HepG2 (cell line): ENCODE data around the gene QKI. TPM values are rescaled to one million over a fixed set of nuclear protein-coding genes. Genes with fewer than 3 reads are reported as not detected.
A peak's percentile ranks its signal among the peaks of the same experiment; 100 is the strongest.

Source experiments
- AKAP8 ChIP-seq: sonication (generic); formaldehyde crosslinking; IDR thresholded peaks from 2 replicates; pipeline ENCODE4 v1.5.1; 2020; ENCODE audit warnings: mild to moderate bottlenecking, missing genetic modification reagents
- ERF ChIP-seq: IDR thresholded peaks from 2 replicates; pipeline ENCODE4 v1.6.1; 2018; ENCODE audit warnings: missing biosample characterization, missing genetic modification reagents
- FOXO4 ChIP-seq: sonication (generic); formaldehyde crosslinking; conservative IDR thresholded peaks from 2 replicates; pipeline ENCODE4 v1.8.1; 2023; ENCODE audit warnings: missing genetic modification reagents
- HDAC6 ChIP-seq: fragments of 200-600 bp; sonication (generic); IDR thresholded peaks from 2 replicates; pipeline ENCODE4 v1.7.0; 2017; ENCODE audit warnings: mild to moderate bottlenecking, antibody characterized with exemption, low read length, low read depth
- KAT8 ChIP-seq: IDR thresholded peaks from 2 replicates; pipeline ENCODE4 v1.6.1; 2016; ENCODE audit warnings: missing genetic modification reagents, missing compliant biosample characterization
- PLRG1 ChIP-seq: fragments of 450-650 bp; conservative IDR thresholded peaks from 2 replicates; pipeline ENCODE4 v1.6.1; 2016
- RFX5 ChIP-seq: IDR thresholded peaks from 2 replicates; pipeline ENCODE4 v1.6.1; 2011; ENCODE audit warnings: low read depth, low read length, improper control_type of control experiment
- SOX5 ChIP-seq: IDR thresholded peaks from 2 replicates; pipeline ENCODE4 v1.6.1; 2016; ENCODE audit warnings: borderline replicate concordance
- SUZ12 ChIP-seq: fragments of 150-350 bp; IDR thresholded peaks from 2 replicates; pipeline ENCODE4 v1.6.1; 2014; ENCODE audit warnings: low read depth, low read length
- ZFP41 ChIP-seq: sonication (generic); formaldehyde crosslinking; IDR thresholded peaks from 2 replicates; pipeline ENCODE4 v1.4.0; 2020; ENCODE audit warnings: mild to moderate bottlenecking, missing genetic modification reagents, borderline replicate concordance
- ZHX1 ChIP-seq: sonication (generic); formaldehyde crosslinking; IDR thresholded peaks from 2 replicates; pipeline ENCODE4 v1.8.1; 2022; ENCODE audit warnings: low read depth, mild to moderate bottlenecking, missing genetic modification reagents
- ZNF235 ChIP-seq: sonication (generic); formaldehyde crosslinking; IDR thresholded peaks from 2 replicates; pipeline ENCODE4 v1.8.1; 2023; ENCODE audit warnings: mild to moderate bottlenecking, missing genetic modification reagents, borderline replicate concordance
- ZNF503 ChIP-seq: sonication (generic); formaldehyde crosslinking; IDR thresholded peaks from 2 replicates; pipeline ENCODE4 v1.4.0; 2020; ENCODE audit warnings: missing genetic modification reagents
- polyA plus RNA-seq, 8 experiments: library from polyadenylated mRNA; depleted of rRNA in 3 of 8; stranded (reverse) in 7 of 8; unstranded in 1 of 8; fragments of >200 nt; fragmentation: Illumina TruSeq in 4 of 8; extraction: Trizol in 4 of 8; gene quantifications; 2 replicates each; pipeline versions ENCODE4 v1.2.1 to v1.2.3, GENCODE V29; 2011 to 2016; ENCODE audit warnings: low read depth in 4 of 8, missing spikeins in 1 of 8, mixed read lengths in 1 of 8; ENCODE audit not compliant: insufficient read depth in 1 of 8
- total RNA-seq, 5 experiments: library from RNA; depleted of rRNA; stranded (reverse); fragments of >200 nt; fragmentation: Illumina TruSeq; extraction: Trizol; gene quantifications; 2 replicates each; pipeline ENCODE4 v1.2.3, GENCODE V29; 2016; ENCODE audit warnings: low read depth in 1 of 5
- TF ChIP-seq, protein P1 (sequence below): sonication (generic); formaldehyde crosslinking; IDR thresholded peaks from 2 replicates; pipeline ENCODE4 v1.5.0; 2020; ENCODE audit warnings: missing genetic modification reagents
- TF ChIP-seq, protein P2 (sequence below): sonication (generic); formaldehyde crosslinking; IDR thresholded peaks from 2 replicates; pipeline ENCODE4 v1.9.0; 2021; ENCODE audit warnings: missing genetic modification reagents, mild to moderate bottlenecking, borderline replicate concordance
- TF ChIP-seq, protein P3 (sequence below): IDR thresholded peaks from 2 replicates; pipeline ENCODE4 v1.6.1; 2012; ENCODE audit warnings: low read depth, low read length, improper control_type of control experiment

QKI gene
- total and polyA plus RNA-seq, 2 of the 13 experiments (the other 11 are each of a cell fraction or from before 2014, with no cell fraction given): 136 to 137 TPM

DNA sequence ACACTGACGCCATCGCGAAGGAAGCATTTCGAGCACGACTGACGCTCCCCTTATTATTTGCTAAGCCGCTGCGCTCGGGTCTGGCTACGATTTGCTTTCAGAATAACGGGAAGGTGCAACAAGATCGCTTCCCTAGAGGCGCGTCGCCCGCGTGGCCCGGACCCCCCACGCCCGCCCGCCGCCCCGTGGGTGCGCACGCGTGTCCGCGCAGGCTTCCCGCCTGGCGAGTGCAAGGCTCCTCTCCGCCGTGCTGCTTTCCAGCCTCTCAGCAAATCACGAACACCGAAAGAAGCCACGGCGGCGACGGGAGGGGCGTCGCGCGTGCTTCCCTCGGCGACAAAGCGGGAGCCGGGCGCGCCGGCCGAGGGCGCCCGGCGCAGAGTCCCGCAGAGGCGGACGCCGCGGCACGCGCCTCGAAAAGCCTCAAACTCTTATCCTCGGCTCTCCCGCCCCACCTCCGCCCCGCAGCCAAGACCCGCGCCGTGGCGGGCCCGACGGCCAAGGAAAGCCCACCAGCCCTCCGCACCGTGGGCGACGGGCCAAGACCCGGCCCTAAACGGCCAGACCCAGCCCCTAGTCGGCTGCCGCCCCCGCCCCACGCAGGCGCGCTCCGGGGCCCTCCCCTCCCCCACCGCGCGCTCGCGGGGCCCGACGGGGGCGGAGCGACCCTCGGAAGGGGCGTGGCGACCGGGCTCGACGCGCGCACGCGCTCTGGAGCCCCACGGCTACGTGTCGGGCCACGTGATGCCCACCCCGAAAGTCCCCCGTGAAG is 987 bp upstream of the QKI start (continued):
- TF ChIP-seq ZNF503 (CRISPR knock-in tag) (peak; percentile 16; the same call in 1 of the 2 replicates), SOX5 (CRISPR knock-in tag) (peak; percentile 42; the same call in 1 of the 2 replicates), AKAP8 (CRISPR knock-in tag) (peak; percentile 96), HDAC6 (no peak), FOXO4 (CRISPR knock-in tag) (no peak), PLRG1 (no peak), ZNF235 (CRISPR knock-in tag) (peak; percentile 94; the same call in 1 of the 2 replicates), KAT8 (CRISPR knock-in tag) (no peak; the same call in 1 of the 2 replicates), ERF (no peak; the same call in 1 of the 2 replicates), ZFP41 (CRISPR knock-in tag) (no peak), SUZ12 (no peak), ZHX1 (CRISPR knock-in tag) (peak; percentile 75), RFX5 (no peak)
- TF ChIP-seq, protein P1, sequence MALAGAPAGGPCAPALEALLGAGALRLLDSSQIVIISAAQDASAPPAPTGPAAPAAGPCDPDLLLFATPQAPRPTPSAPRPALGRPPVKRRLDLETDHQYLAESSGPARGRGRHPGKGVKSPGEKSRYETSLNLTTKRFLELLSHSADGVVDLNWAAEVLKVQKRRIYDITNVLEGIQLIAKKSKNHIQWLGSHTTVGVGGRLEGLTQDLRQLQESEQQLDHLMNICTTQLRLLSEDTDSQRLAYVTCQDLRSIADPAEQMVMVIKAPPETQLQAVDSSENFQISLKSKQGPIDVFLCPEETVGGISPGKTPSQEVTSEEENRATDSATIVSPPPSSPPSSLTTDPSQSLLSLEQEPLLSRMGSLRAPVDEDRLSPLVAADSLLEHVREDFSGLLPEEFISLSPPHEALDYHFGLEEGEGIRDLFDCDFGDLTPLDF (CRISPR knock-in tag): no peak
- TF ChIP-seq, protein P2, sequence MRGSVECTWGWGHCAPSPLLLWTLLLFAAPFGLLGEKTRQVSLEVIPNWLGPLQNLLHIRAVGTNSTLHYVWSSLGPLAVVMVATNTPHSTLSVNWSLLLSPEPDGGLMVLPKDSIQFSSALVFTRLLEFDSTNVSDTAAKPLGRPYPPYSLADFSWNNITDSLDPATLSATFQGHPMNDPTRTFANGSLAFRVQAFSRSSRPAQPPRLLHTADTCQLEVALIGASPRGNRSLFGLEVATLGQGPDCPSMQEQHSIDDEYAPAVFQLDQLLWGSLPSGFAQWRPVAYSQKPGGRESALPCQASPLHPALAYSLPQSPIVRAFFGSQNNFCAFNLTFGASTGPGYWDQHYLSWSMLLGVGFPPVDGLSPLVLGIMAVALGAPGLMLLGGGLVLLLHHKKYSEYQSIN: no peak
- TF ChIP-seq, protein P3, sequence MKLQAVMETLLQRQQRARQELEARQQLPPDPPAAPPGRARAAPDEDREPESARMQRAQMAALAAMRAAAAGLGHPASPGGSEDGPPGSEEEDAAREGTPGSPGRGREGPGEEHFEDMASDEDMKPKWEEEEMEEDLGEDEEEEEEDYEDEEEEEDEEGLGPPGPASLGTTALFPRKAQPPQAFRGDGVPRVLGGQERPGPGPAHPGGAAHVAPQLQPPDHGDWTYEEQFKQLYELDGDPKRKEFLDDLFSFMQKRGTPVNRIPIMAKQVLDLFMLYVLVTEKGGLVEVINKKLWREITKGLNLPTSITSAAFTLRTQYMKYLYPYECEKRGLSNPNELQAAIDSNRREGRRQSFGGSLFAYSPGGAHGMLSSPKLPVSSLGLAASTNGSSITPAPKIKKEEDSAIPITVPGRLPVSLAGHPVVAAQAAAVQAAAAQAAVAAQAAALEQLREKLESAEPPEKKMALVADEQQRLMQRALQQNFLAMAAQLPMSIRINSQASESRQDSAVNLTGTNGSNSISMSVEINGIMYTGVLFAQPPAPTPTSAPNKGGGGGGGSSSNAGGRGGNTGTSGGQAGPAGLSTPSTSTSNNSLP: no peak
